8988T (cell line): ENCODE data around the gene SEPTIN10.
"Not testable (repeated sequence)": the region's sequence is repeated elsewhere in the genome, so short reads cannot be mapped to it uniquely, and the experiment has no call there.

ENCODE experiments used
- DNase-seq: peaks from one replicate; pipeline ENCODE4 v3.0.0; 2011

The SEPTIN10 gene

DNA sequence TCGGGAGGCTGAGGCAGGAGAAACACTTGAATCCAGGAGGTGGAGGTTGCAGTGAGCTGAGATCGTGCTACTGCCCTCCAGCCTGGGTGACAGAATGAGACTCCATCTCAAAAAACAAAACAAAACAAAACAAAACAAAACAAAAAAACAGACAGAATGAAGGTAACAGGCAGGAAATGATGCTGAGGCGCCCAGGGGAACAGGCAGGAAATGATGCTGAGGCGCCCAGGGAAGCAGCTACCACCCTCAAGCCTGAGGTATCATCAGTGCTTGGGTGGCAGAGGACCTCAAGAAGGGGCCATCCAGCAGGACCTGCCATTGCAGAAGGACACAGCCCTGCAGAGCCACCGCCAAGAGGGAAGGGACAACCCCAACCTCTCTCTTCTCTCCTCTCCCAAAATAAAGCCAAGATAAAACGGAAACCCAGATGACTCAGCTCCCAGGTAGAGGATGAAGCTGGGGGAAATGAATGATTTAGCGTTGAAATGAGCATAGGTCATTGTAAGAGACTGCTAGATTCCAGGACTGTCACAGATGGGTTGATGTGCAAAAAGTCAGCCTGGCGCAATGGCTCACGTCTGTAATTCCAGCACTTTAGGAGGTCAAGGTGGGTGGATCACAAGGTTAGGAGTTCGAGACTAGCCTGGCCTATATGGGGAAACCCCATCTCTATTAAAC is 19.7 kb upstream of the SEPTIN10 start:
- DNase-seq, result no peak

DNA sequence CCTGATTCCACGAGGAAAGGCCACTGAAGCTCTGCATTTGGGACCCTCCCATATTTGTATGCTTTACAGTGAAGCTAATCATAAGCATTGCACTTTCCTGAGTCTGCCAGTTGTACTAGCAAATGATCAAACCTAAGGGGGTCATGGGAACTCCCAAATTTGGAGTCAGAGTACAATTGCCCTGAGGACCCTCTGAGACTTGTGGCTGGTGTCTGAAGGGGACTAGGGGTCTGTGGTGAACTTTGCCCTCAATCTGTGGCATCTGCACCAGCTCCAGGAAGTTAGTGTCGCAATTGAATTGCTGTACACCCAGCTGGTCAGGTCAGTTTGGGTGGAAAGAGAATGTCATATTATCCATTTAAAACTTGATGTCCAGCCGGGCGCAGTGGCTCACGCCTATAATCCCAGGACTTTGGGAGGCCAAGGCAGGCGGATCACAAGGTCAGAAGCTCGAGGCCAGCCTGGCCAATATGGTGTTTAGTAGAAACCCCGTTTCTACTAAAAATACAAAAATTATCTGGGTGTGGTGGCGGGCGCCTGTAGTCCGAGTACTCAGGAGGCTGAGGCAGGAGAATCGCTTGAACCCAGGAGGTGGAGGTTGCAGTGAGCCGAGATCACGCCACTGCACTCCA is 18.5 kb upstream of the SEPTIN10 start:
- no peak for DNase-seq

DNA sequence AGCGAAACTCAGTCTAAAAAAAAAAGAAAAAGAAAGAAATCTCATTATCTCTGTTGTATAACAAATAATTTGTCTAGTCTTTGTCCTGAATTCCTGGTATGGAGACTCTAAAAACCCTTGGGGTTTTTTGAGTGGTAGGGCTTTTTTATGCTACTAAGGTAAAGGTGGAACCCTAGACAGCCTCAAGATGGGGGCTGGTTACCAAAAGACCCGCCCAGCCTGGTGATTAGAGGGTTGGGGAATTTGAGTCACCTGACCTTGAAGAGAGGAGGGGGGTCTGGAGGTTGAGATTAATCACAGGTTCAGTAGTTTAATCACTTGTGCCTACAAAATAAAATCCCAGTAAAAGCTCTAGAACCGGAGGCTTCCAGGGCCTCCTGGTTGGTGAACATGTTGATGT is 18.0 kb upstream of the SEPTIN10 start:
- no peak for DNase-seq

DNA sequence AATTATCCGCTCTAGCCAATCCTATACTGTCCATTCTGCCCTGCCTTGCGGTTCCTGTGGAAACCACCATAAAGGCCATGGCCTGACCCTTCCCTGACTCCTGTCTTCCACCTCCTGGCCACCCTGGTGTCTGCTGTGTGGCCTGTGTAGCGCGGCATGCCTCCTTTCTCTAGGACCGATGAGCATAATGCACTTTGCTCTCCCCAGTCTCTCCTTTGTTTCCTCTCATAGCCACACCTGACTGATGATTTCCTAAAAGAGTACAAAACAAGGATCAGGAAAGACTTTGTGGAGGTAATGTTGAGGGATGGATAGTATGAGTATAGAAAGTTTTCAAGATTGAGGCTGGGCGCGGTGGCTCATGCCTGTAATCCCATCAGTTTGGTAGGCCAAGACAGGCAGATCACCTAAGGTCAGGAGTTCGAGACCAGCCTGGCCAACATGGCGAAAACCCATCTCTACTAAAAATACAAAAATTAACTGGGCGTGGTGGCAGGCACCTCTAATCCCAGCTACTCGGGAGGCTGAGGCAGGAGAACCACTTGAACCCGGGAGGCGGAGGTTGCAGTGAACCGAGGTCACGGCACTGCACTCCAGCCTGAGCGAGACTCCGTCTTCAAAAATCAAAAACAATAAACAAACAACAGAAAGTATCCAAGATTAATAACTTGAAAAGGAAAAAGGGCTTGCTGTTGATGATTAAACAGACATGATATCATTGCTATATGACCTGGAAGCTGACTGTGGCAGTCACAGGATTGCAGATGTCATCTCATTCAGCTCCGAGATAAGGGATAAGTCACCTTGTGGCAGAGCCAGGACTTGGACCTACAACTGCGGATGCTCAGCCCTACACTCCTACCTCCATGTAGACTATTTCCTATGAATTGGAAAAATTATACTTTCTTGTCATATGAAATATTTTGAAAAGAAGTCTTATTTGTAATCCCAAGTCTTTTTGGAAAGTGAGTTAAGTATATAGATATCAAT is 17.0 kb upstream of the SEPTIN10 start:
- DNase-seq, result no peak

DNA sequence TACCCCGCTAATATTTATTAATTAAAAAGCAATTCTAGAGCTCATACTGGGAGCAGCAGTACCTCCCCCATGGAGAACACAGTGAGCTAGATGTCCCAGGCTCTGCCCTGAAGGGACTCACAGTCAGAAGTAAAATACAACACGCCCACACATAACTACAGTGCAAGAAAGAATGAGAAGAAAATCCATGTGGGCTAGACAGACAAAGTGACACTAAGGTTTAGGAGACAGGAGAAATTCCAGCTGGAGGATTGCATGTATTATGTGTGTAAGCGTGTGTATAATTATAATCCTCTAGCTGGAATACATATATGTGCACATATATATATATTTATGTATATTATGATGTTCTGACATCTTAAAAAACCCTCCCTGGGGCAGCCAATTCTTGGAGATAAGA is 16.1 kb upstream of the SEPTIN10 start:
- no peak for DNase-seq

DNA sequence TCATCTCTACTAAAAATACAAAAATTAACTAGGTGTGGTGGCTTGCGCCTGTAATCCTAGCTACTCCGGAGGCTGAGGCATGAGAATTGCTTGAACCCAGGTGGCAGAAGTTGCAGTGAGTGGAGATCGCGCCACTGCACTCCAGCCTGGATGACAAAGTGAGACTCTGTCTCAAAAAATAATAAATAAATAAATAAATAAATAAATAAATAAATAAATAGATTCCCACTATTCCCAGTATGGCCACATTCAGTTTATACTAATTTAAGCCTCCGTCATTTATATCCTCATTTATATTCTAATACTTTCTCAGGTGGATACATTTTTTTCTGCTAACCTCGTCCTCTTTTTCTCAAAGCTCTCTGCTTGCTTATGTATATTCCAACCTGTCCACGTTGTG is 14.6 kb upstream of the SEPTIN10 start:
- not testable (repeated sequence) for DNase-seq

DNA sequence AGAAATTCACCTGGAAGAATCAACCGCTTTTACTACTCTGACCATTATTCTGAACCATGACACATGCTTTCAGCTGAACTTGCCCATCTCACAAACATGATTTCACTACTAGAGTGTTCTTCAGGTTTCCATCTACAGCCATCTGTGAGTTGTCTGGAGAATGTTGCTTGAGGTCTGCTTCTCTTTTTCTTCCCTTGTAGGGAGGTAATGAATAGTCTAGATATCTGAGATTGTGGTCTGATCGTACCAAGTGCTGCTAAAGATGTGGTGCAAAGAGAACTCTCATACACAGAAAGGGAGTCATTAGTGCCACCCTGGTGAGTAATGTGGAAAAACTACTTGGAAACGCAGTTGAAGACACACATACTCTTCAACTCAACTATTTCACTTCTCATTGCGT is 10.6 kb upstream of the SEPTIN10 start:
- DNase-seq, result no peak

DNA sequence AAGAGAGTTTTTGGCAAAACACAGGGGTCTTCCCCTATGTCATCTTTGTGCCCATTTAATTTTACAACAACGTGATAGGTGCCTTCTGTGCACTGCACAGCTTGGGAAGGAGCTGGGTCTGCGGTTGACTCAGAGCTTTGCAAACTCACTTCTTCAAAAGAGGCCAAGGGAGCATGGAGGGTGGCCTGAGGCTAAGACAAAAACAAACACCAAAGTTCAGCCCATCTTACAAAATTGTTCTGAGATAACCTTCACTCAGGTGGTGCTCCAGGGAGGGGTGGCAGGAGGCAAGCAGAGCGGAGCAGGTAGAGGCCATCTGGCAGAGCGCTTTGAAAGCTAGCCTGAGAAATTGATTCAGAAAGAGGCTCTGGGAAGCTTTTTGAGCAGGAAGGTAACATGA is 10.2 kb upstream of the SEPTIN10 start:
- no peak for DNase-seq

DNA sequence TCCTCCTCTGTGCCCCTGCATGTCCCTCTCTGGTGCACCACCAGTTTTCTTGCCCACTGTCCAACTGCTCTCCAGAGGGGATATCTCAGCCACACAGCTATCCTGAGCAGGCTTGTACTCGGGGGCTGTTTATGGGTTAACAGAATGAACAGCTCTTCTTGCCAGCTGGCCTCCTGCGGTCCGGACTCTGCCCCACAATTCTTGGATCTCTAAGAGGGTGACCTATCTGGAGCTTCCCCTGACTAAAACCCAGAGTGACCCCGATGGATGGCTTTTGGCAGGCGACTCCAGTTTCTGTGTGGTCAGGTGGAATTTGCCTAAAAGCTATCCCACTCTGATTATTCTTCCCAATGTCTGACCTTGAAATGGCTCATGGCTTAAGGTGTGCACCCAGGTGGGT is 9.5 kb upstream of the SEPTIN10 start:
- DNase-seq, result no peak

DNA sequence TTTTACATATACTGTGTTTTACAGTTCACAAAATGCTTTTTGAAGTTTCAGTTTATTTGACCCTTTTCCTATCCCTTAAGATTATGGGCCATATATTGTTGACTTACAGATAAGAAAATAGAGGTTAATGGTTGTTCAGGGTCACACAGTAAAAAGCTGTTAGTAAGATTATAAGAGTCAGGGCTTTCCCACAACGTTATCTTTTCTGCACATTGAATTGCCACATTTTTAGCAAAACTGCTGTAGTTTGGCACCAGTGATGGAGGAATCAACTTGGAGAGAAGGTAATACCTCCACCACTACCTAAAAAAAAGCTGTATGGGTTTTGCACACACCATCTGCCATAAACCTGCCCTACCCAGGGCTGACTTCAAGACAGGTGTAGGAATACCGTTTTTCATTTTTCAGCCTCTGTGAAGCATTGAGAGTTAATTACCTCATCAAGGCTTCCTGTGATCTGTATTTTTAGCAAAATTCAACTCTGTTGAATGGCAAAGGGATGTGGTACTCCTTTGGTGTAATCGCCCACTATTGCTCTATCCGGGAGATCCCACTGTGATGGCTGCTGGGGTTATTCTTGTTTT is 5.4 kb upstream of the SEPTIN10 start:
- DNase-seq, result no peak

DNA sequence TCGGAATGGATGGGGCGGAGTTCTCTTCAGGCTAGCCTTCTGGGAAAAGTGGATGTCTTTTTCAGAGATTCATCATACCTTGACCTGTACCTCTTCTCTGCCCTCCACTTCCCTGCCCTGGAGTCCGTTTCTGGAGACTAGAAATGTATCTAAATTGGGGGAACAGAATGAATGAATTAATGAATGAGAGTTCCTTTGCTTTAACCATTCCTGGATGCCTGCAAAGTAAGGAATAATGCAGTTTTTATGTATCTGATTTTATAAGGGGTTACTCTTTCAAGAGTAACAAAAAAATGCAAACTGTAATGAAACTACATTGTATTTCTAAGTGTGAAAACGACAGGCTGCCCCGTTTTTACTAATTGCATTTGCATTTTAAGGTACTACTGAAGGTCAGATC is 2.4 kb upstream of the SEPTIN10 start:
- no peak for DNase-seq

DNA sequence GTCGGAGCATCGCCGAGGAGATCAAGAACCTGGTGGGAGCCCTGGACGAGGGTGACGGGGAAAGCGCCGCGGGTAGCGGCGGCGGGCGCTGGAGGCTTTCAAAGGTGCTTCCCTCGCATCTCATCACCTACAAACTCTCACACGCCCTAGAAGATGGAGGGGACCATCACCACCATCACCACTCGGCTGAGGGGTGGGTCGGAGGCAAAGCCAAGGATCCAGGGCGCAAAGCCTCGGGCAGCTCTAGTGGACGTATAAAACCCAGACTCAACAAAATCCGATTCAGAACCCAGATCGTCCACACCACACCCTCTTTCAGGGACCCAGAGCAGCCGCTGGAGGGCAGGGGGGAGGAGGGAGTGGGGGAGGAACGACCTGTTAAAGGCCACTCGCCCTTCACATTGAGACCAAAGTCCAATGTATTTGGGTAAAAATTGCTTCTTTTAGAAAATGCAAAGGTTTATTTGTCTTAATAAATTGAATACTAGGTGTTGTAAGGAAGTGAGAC is 1.9 kb upstream of the SEPTIN10 start:
- DNase-seq, result peak; percentile 46

DNA sequence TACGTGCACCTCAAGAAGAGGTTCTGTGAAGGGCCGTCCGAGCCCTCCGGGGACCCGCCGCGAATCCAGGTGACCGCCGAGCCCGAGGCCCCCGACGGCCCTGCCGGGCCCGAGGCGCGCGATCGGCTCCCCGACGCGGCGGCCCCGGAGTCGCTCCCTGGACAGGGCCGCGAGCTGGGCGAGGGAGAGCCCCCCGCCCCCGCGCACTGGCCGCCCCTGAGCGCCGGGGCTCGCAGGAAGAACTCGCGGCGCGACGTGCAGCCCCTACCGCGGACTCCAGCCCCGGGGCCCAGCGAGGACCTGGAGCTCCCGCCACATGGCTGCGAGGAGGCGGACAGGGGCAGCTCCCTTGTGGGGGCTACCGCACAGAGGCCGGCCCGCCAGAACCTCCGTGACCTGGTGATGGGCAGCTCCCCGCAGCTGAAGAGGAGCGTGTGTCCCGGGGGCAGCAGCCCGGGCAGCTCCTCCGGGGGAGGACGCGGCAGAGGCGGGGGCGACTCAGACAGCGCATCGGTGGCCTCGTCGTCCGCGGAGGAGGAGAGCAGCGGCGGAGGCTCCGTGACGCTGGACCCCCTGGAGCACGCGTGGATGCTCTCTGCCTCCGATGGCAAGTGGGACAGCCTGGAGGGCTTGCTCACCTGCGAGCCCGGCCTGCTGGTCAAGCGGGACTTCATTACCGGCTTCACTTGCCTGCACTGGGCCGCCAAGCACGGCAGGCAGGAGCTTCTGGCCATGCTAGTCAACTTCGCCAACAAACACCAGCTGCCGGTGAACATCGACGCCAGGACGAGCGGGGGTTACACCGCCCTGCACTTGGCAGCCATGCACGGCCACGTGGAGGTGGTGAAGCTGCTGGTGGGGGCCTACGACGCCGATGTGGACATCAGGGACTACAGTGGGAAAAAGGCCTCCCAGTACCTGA is 1.2 kb upstream of the SEPTIN10 start:
- no peak for DNase-seq

DNA sequence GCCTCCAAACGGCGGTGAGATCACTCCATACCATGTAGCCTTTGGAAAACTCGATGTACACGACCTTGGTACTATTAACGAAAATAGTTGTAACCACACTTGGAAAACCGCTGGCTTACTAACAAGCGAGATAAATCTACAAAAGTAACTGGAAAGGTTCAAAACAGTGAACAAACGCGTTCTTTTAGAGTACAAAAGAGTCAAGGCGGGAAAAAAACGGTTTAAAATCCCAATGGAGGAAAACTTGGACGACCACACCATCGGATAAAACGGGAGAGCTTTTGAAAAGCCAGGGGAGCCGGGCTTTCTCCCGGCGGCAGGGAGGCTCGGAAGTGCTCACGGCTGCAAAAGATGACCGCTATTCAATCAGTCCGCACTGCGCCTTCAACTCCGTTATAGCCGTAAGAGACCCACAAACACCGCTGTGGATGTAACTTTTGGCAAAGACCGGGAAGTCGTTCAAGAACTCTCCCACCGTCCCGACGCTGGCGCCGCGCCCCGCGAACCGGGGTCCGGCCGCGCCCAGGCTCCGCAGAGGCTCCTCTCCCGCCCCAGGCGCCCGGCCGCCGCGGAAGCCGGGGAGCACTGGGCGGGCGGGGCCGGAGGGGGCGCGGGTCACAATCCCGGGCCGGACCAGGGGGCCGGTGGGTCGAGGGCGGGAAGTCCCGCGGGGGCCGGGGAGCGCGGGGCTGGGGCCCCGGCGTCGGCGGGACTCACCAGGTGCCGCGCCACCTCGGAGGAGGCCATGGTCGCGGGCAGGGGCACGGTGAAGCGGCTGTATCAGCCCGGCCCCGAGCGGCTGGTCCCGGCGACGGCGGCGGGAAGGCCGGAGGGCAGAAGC is 465 bp downstream of the SEPTIN10 start:
- DNase-seq, result no peak

DNA sequence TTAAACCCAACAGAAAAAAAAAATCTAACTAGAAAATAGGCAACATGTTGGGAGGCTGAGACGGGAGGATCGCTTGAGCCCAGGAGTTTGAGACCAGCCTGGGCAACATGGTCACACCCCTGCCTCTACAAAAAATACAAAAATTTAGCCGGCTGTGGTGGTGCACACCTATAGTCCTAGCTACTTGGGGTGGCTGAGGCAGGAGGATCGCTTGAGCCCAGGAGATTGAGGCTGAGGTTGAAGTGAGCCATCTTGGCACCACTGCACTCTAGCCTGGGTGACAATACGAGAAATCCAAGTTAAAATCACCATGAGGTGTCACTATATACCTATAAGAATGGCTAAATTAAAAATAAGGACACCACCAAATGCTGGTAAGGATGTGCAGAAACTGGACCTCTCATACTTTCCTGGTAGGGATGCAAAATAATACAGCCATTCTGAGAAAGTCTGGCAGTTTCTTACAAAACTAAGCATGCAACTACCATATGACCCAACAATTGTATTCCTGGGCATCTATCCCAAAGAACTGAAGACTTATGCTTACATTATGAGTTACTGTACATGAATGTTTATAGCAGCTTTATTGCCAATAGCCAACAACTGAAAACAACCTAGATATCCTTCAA is 2.2 kb downstream of the SEPTIN10 start:
- DNase-seq, result no peak

DNA sequence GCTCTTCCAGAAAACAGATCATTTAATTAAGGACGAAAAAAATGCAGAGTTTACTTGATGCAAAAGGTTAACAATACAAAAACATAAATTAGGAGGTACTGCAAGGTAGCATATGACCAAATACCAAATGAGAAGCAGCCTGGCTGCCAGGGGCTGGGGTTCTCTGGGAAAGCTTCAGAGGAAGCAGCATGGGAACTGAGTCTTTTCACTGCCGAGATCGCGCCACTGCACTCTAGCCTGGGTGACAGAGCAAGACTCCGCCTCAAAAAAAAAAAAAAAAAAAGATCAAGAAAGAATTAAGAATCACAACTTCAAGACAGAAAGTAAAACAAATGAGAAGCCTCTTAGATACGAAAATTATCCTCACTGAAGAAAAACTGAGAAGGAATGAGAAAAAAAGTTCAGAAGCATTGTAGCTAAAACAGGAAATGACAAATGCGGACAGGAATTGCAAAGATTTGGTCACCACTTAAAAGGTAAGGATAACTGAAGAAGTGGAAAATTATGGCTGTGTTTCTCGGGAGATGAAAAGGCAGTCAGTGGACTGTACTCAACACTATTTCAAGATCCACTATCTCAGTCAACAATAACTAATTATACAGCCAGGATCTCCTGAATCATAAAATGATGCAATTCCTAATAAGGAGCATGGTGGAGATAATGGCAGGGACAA is 4.3 kb downstream of the SEPTIN10 start:
- DNase-seq, result no peak

DNA sequence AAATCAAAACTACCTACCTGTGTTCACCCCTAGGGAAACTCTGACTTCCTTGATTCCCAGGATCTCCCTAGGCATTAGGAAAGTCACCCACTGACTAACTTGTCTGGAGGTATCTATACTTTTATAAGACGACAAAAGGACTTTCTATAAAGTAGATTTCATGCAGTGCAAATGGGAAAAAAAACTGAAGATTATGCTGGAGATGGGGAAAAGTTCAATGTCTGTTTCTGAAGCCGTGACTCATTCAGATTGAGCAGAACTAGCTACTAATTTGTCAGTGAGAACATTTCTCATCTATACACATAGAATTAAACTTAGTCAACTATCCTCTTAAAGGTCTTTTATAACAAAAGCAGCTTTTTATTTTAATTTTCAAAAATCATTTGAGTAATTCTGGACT is 6.0 kb downstream of the SEPTIN10 start:
- no peak for DNase-seq

DNA sequence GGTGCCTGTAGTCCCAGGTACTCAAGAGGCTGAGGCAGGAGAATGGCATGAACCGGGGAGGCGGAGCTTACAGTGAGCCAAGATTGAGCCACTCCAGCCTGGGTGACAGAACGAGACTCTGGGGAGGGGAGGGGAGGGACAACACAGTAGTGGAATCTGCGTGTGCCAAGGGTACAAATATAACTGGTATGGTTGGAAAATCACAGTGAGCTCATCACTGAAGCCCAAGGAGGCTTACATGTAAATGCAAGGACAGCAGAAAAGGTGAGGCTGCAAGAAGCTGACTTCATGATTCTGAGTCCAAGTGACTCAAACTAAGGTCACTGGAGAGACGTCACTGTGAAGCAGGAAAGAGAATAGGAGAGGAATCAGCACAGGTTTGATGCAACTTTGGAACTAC is 9.2 kb downstream of the SEPTIN10 start:
- no peak for DNase-seq

DNA sequence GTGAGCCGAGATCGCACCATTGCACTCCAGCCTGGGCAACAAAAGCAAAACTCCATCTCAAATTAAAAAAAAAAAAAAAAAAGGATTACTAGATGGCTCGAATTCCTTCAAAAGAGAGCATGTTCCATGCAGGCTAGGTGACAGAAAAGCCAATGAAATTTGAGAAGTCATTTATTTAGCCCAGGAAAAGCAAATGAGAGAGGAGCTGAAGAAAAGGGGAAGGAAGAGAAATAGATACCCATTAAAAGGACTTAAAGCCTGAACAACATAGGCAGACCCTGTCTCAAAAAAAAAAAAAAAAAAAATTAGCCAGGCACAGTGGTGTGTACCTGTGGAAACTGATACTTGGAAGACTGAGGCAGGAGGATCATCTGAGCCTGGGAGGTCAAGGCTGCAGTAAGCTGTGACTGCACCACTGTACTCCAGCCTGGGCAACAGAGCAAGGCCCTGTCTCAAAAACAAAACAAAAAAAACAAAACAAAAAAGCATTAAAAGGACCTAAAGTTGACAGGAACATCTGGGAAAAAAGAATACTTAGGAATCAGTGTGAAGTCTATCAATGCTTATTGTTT is 11.1 kb downstream of the SEPTIN10 start:
- DNase-seq, result no peak

DNA sequence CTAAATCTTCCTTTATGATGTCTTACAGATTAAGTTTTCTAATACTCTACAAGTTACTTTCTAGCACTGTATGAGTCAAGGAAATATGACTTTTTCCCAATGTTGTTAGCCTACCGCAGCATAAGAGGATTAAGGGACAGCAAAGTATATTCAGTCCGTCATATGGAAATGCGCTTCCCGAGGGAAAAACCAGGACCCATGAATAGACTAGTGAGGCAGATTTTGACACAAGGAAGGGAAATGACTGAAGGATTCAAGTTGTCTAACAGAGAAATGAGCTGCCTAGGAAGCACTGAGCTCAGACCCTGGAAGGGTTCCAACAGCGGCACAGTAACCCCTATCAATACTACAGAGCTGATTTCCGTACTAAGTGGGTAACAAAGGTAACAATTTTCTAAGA is 12.0 kb downstream of the SEPTIN10 start:
- DNase-seq, result no peak
